ENCODE measurements around the gene SPACA7.

DNA sequence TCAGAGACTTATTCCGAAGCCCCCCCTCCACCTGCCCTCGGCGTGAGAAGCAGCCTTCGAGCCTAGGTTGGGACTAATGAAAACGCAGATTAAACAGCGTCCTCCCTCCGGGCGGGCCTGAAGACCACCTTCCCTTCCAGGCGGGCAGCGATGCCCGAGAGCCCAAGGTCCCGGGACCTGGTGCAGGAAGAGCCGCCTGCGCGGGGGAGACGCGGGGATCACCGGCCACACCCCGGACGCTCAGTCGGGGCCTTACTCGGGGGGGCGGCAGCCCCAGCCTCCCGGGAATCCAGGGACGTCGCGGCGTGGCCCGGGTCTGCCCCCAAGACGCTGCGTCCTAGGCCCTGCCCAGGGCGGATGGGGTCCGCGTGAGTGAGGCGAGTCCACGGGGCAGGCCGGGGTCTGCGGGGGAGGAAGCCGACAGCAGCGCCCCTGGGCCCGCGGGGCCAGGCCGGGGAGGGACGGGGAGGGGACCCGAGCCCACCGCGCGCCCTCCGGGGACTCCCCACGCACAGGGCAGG lies 33.3 kb upstream of the SPACA7 start:
- TF ChIP-seq CTCF (IDR thresholded peaks at IDR 0.05) (no peak), POLR2A (IDR thresholded peaks at IDR 0.05) (no peak)

Data from adrenal gland (tissue), 5 donors.